Measurements from ENCODE around the gene XPNPEP1. TPM values are rescaled to one million over a fixed set of nuclear protein-coding genes. Genes with fewer than 3 reads are reported as not detected.

The XPNPEP1 gene
- 10 to 100 TPM; 52.2 to 52.6 TPM for total RNA-seq

DNA sequence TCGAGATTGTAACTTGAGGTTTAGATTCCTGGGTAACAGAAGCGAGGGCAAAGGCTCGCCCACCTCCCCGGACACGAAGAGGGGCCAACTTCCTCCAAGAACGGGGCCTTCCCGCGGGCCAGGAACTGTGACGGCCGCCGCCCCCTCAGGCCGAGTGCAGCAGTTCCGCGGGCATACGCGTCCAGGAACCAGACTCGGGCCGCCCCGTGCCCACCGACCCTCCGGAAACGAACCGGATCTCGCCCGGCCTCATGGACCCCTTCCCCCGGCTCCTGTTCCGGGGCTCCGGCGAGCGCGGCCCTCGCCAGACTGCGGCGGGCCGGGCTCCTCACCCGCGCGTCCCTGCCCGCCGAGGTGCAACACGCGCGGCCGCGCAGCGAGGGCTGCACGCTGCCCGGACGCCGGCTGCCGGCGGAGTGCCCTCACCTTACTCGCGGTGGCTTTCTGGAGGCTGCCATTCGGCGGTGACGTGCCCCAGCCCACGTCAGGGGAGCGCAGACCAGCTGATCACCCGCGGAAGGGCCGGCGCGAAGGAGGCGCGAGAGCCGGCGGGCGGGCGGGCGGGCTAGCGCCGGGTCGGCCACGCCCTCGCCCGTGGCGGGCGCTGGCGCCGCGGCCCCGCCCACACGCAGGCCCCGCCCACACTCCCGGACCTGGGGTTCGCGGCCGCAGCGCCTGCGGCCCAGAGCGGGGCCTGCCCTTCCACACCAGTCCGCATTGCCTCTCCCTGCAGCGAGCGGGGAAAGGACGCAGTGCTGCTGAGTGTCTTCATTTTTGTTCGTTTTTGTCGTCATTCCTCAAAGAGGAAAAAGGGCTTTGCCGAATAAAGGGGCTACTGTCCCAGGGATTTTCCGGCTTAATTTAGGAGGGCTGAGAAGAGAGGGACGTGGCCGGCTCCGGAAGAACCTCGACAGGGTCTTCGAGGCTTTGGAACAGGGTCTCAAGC lies at the start of gene XPNPEP1:
XPNPEP1 (minus strand) TSS at position 536 of the 946 bp plus-strand sequence; CDS start at position 458, 78 bp downstream.
- no peaks in the 10 kb centered on the region for H3K27me3 Mint-ChIP-seq (ENCODE audit: low read depth)
- DNase-seq: peak; percentile 86
- H3K36me3 Mint-ChIP-seq (ENCODE audit: low read depth): peaks cover 4% of the 10 kb centered on the region
- no peaks in the 10 kb centered on the region for H3K9me3 Mint-ChIP-seq
- H3K27ac Mint-ChIP-seq: peak within 1 kb of the TSS; percentile 81
- H3K4me1 Mint-ChIP-seq (ENCODE audit: low read depth): peaks cover 53% of the 10 kb centered on the region
- peak within 1 kb of the TSS; percentile 84 for H3K4me3 Mint-ChIP-seq
- intact Hi-C loops (cut with micrococcal nuclease): loop anchor here (1.0 to 2.0 kb wide), 7 partner anchors 8 to 304 kb away; no protein-coding TSS in a partner anchor
- CTCF ChIA-PET: interaction anchor here (1.6 to 2.5 kb wide), 2 partner anchors 11 to 39 kb away, joined by 3 to 9 read pairs; no protein-coding TSS in a partner anchor

DNA sequence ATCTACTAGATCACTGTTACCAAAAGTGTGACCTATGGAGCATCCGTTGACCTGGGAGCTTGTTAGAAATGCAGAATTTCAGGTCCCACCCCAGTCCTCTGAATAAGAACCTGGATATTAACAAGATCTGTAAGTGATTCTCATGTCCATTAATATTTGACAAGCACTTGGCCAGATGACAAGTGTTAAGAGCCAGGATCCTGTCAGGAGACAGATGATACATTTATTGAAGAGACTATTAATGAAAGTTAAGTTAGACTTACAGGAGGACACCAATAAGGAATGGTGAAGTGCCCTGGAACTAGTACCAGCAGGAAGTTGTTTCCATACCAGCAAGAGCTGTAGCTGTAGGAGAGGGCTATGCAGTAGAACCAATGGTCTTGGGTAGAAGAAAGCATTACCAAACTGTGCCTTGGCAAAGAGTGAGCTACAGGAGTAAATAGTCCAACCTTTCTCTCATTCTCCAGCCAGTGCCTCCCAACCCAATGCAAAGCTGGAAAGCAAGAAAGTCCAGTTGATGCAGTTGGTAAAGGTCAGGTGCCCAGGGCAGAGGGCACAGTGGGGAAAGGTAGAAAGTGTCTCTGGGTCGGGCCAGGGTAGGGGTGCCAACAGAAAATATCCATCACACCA lies 49.2 kb upstream of the XPNPEP1 start:
- Mint-ChIP-seq H3K36me3 (ENCODE audit: low read depth) (no peaks in the 10 kb centered on the region), H3K27me3 (ENCODE audit: low read depth) (no peaks in the 10 kb centered on the region), H3K4me1 (ENCODE audit: low read depth) (peaks cover 7% of the 10 kb centered on the region), H3K4me3 (no peak overlapping the region), H3K9me3 (no peaks in the 10 kb centered on the region), H3K27ac (no peak overlapping the region)
- intact Hi-C loops (cut with micrococcal nuclease): no loop called here
- CTCF ChIA-PET: interaction anchor here (0.9 kb wide), 1 partner anchor 88 kb away, joined by 3 read pairs; no protein-coding TSS in a partner anchor
- DNase-seq: no peak

DNA sequence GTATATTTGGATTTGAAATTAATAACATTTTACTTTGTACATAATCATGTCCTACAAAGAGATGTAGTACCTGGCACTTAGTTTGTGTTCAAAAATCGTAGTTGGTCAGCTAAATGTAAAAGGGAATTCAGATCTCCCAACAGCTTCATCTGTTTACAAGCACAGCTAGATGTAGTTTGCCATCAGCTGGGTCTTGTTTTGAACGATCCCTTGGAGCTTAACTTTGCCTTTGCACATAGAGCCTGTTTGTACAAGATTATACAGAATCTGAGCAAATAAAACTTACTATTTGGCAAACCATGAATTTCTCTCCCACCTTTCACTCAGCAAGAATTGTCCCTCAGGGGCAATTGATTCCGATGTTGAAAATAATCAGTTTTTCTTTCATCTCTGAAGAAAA lies 48.3 kb upstream of the XPNPEP1 start:
- H3K36me3 Mint-ChIP-seq (ENCODE audit: low read depth): no peaks in the 10 kb centered on the region
- H3K9me3 Mint-ChIP-seq: no peaks in the 10 kb centered on the region
- H3K27me3 Mint-ChIP-seq (ENCODE audit: low read depth): no peaks in the 10 kb centered on the region
- no peak overlapping the region for H3K27ac Mint-ChIP-seq
- no peak for DNase-seq
- CTCF ChIA-PET: interaction anchor here (0.6 kb wide), 1 partner anchor 23 kb away, joined by 3 read pairs; no protein-coding TSS in a partner anchor
- peaks cover 3% of the 10 kb centered on the region for H3K4me1 Mint-ChIP-seq (ENCODE audit: low read depth)
- intact Hi-C loops (cut with micrococcal nuclease): no loop called here
- H3K4me3 Mint-ChIP-seq: no peak overlapping the region

DNA sequence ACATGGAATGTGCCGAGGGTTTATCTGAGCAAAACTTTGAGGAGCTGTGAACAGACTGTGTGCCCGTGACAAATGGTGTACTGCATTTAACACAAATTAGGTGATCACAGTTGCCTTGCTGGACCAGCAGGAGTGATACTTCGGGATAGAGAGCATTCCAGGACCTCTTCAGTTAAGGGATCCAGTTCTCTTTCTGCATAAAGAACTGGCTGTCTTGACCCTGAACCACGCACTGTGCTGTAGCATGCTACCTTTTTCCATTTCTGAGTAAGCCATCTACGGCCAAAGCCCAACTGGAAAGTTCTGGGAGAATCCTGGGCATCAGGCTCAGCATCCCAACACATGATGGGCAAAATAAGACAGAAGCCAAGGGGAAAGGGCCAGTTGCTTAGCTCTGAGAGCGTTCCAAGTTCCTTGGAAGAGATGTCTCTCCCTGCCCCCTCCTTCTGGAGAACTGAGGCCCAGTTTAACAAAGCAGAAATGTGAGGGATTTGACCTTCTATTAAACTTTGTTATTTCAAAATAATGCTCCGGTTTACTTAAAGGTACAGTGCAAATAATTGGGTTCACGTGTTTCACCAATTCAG lies 46.5 kb upstream of the XPNPEP1 start:
- H3K9me3 Mint-ChIP-seq: no peaks in the 10 kb centered on the region
- peaks cover 2% of the 10 kb centered on the region for H3K4me1 Mint-ChIP-seq (ENCODE audit: low read depth)
- no peaks in the 10 kb centered on the region for H3K36me3 Mint-ChIP-seq (ENCODE audit: low read depth)
- no peak overlapping the region for H3K27ac Mint-ChIP-seq
- DNase-seq: no peak
- H3K4me3 Mint-ChIP-seq: no peak overlapping the region
- no peaks in the 10 kb centered on the region for H3K27me3 Mint-ChIP-seq (ENCODE audit: low read depth)
- CTCF ChIA-PET: no interaction called here
- intact Hi-C loops (cut with micrococcal nuclease): no loop called here

DNA sequence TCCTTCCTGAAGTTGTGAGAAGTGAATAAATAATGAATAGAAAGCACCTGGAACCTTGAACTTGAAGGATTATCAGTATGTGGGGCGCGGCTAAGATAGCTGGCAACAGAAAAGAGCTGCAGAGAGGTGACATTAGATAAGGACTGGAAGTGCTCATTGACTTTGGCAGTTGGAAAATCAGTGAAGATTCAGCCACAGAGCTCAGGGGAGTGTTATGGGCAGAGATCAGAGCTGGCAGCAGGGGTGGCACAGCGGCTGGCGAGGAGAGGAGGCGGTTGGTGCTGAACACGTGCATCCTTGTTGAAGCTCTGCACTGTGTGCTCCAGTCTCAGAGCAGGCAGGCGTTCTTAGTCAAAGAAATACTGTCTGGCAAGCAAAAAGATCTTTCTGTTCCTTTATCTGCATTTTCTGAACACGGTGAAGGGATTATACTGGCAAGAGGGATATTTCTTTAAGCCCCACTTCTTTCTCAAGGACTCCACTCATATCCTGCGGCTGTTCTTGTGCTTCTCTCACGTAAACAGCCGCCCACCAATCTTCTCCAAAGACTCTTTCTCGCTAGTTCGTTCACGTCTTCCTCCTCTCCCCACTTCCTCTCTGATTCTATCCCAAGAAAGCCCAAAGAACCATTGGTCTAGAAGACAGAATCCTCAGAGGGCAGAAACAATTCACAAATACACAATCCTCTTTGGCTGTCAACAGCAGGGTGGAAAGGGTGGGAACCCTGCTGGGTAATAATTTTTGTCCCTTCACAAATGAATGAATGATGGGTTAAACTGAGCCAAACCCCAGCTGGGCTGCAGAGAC lies 45.8 kb upstream of the XPNPEP1 start:
- CTCF ChIA-PET: interaction anchor here (0.5 to 2.4 kb wide), 5 partner anchors 10 to 112 kb away, joined by 3 to 16 read pairs (median 6); no protein-coding TSS in a partner anchor

DNA sequence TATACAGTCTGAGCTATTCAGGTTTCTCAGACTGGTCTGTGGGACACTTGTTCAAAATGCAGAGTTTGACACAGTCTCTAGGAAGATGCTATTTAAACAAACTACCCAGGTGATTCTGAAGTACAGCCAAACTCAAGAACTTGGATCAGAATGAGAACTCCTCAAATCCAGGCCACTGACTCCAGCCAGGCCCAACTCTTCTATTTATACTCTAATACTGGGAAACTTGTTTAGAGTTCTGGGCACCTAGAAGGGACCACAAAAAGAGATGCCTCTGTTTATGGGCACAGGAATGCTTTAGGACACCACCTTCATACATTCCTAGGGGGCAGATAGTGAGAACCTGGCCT lies 44.4 kb upstream of the XPNPEP1 start:
- intact Hi-C loops (cut with micrococcal nuclease): no loop called here
- H3K4me1 Mint-ChIP-seq (ENCODE audit: low read depth): peaks cover 2% of the 10 kb centered on the region
- H3K4me3 Mint-ChIP-seq: no peak overlapping the region
- DNase-seq: no peak
- H3K27me3 Mint-ChIP-seq (ENCODE audit: low read depth): no peaks in the 10 kb centered on the region
- H3K27ac Mint-ChIP-seq: no peak overlapping the region
- H3K36me3 Mint-ChIP-seq (ENCODE audit: low read depth): no peaks in the 10 kb centered on the region
- CTCF ChIA-PET: interaction anchor here (0.6 to 2.4 kb wide), 4 partner anchors 12 to 64 kb away, joined by 3 to 16 read pairs (median 5); no protein-coding TSS in a partner anchor
- no peaks in the 10 kb centered on the region for H3K9me3 Mint-ChIP-seq

More for the DNA sequence above, 45.8 kb upstream of the XPNPEP1 start:
- Mint-ChIP-seq H3K27me3 (ENCODE audit: low read depth) (no peaks in the 10 kb centered on the region), H3K4me3 (no peak overlapping the region), H3K4me1 (ENCODE audit: low read depth) (peaks cover 2% of the 10 kb centered on the region), H3K27ac (no peak overlapping the region), H3K36me3 (ENCODE audit: low read depth) (no peaks in the 10 kb centered on the region), H3K9me3 (no peaks in the 10 kb centered on the region)
- DNase-seq: no peak
- intact Hi-C loops (cut with micrococcal nuclease): no loop called here

DNA sequence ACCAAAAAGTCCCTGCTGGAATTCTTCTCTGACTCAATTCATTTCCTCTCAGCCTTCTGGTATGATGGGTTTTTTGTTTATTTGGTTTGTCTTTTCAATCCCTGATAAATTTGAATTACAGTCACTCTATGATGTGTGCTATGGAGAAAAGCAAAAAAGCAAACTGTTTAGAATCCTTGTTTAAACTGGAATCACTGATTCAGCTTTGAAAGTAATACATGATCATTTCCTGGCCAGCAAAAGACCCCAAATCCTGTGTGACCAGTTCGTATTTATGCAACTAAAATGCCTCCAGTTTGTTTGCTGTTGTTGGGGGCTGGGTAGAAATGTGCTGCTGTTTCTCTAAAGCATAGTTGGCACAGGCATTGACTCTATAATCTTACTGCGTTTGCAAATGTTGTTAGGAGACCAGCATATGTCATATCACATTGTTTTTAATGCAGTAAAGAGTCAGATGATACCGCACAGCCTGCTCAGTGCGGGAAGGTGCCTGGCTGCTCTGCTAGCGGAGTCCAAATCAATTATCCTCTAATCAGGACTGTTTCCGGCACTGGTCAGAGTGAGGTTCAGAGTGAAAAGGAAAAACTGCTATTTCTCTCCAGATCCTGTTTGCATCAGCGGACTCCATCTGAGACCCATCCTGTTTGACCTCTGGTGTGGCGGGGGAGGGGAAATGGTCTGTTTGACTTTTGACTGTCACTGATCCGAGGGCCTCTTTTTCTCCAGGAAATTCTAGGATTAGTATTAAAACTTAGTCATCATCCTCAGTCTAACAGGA lies 43.8 kb upstream of the XPNPEP1 start:
- CTCF ChIA-PET: interaction anchor here (0.6 to 2.4 kb wide), 5 partner anchors 12 to 83 kb away, joined by 3 to 16 read pairs (median 5); no protein-coding TSS in a partner anchor
- DNase-seq: no peak
- Mint-ChIP-seq H3K4me3 (no peak overlapping the region), H3K27ac (no peak overlapping the region), H3K27me3 (ENCODE audit: low read depth) (no peaks in the 10 kb centered on the region), H3K36me3 (ENCODE audit: low read depth) (no peaks in the 10 kb centered on the region), H3K4me1 (ENCODE audit: low read depth) (peaks cover 2% of the 10 kb centered on the region), H3K9me3 (no peaks in the 10 kb centered on the region)
- intact Hi-C loops (cut with micrococcal nuclease): no loop called here

DNA sequence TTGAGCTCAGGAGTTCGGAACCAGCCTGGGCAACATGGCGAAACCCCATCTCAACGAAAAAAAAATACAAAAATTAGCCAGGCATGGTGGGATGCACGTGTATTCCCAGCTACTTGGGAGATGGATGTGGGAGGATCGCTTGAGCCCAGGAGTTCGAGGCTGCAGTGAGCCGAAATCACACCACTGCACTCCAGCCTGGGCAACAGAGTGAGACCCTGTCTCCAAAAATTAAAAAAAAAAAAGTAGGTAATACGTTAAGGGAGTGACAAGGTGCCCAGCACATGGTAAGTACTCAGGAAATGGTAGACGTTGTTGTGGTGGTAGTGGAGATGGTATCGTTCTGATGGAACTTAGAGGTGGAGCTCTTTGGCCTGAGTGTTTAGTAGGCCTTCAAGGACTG lies 41.0 kb upstream of the XPNPEP1 start:
- peaks cover 2% of the 10 kb centered on the region for H3K4me1 Mint-ChIP-seq (ENCODE audit: low read depth)
- intact Hi-C loops (cut with micrococcal nuclease): no loop called here
- no peak for DNase-seq
- H3K36me3 Mint-ChIP-seq (ENCODE audit: low read depth): no peaks in the 10 kb centered on the region
- no peaks in the 10 kb centered on the region for H3K9me3 Mint-ChIP-seq
- no peaks in the 10 kb centered on the region for H3K27me3 Mint-ChIP-seq (ENCODE audit: low read depth)
- no peak overlapping the region for H3K27ac Mint-ChIP-seq
- H3K4me3 Mint-ChIP-seq: no peak overlapping the region
- CTCF ChIA-PET: interaction anchor here (0.6 to 1.1 kb wide), 4 partner anchors 9 to 193 kb away, joined by 3 to 6 read pairs (median 3); no protein-coding TSS in a partner anchor

DNA sequence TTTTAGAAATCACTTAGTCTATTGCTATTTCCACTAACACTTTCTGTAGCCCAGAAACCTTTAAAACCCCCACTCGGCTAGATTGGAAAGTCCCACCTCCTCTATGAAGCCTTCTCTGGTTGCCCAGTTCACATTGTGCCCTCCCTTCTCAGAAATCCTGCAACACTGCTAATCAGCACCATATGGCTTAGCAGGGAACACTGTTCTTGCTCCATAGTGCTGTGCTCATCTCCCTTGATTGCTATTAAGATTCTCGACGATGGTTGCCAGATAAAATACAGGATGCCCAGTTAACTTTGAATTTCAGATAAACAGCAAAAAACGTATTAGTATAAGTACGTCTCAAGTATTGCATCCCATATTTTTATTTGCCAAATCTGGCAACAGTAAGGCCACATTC lies 40.1 kb upstream of the XPNPEP1 start:
- Mint-ChIP-seq H3K9me3 (no peaks in the 10 kb centered on the region), H3K27me3 (ENCODE audit: low read depth) (no peaks in the 10 kb centered on the region), H3K27ac (no peak overlapping the region), H3K4me3 (no peak overlapping the region), H3K4me1 (ENCODE audit: low read depth) (no peaks in the 10 kb centered on the region), H3K36me3 (ENCODE audit: low read depth) (no peaks in the 10 kb centered on the region)
- no peak for DNase-seq
- intact Hi-C loops (cut with micrococcal nuclease): no loop called here
- CTCF ChIA-PET: interaction anchor here (0.6 kb wide), 1 partner anchor 30 kb away, joined by 3 read pairs; no protein-coding TSS in a partner anchor

DNA sequence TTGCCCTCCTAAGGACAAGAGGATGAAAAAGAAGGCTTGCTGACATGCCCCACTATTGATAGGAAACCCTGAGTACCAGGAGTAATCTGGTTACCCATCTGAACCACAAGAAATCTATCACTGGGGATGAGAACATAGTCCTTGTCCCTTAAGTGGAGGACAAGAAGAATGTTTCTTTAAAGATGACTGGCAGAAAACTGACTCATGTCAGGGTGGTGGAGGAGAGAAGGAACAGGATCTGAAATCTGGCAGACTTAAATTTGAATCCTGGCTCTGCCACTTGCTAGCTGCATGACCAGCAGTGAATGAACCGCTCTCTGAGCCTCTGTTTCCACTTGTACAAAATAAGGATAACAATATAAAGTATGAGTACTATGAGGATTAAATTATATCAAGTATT lies 38.9 kb upstream of the XPNPEP1 start:
- Mint-ChIP-seq H3K36me3 (ENCODE audit: low read depth) (no peaks in the 10 kb centered on the region), H3K9me3 (no peaks in the 10 kb centered on the region)

More for the DNA sequence above, 38.9 kb upstream of the XPNPEP1 start:
- CTCF ChIA-PET: interaction anchor here (0.6 kb wide), 1 partner anchor 18 kb away, joined by 4 read pairs; no protein-coding TSS in a partner anchor
- DNase-seq: no peak
- no peaks in the 10 kb centered on the region for H3K27me3 Mint-ChIP-seq (ENCODE audit: low read depth)
- H3K4me1 Mint-ChIP-seq (ENCODE audit: low read depth): no peaks in the 10 kb centered on the region
- no peak overlapping the region for H3K27ac Mint-ChIP-seq
- no peak overlapping the region for H3K4me3 Mint-ChIP-seq
- intact Hi-C loops (cut with micrococcal nuclease): no loop called here
